Measurements from ENCODE around the gene SLF1. TPM values are rescaled to one million over a fixed set of nuclear protein-coding genes. Genes with fewer than 3 reads are reported as not detected.

SLF1 gene
- total RNA-seq: 5.5 and 10.6 TPM in 2 replicates

GRCh38 chr5:94618493-94619328, at the start of gene SLF1, which contains the start of gene KIAA0825:
Gene SLF1 (plus strand): TSS chr5:94618669. CDS start chr5:94628811, 10,142 bp downstream.
Gene KIAA0825 (minus strand): TSS chr5:94618604. CDS start chr5:94537126, 81,478 bp downstream.

Other genes with a start within 250 kb of the SLF1 start
- gene KIAA0825, start 65 bp upstream of the SLF1 start, total RNA-seq: 4.1 and 4.7 TPM in 2 replicates

All from aortic smooth muscle cell (primary cell).